Measurements from ENCODE around the gene RABGAP1L.

DNA sequence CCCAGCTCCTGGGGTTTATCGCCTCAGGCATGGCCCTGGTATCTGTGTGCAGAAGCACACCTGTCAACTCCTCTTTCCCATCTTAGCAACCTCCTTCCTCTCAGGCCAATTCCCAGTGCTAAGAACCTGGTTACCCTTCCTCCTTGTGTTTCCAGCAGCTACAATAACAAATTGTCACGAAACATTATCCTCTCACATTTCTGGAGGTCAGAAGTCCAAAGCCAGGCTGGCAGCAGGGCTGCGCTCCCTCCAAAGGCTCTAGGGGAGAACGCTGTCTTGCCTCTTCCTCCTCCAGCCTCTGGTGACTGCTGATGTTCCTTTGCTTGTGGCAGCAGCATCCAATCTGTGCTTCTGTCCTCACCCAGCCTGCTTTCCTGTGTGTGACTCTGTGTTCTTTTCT lies 874.6 kb downstream of the RABGAP1L start:
- TF ChIP-seq, protein P1, sequence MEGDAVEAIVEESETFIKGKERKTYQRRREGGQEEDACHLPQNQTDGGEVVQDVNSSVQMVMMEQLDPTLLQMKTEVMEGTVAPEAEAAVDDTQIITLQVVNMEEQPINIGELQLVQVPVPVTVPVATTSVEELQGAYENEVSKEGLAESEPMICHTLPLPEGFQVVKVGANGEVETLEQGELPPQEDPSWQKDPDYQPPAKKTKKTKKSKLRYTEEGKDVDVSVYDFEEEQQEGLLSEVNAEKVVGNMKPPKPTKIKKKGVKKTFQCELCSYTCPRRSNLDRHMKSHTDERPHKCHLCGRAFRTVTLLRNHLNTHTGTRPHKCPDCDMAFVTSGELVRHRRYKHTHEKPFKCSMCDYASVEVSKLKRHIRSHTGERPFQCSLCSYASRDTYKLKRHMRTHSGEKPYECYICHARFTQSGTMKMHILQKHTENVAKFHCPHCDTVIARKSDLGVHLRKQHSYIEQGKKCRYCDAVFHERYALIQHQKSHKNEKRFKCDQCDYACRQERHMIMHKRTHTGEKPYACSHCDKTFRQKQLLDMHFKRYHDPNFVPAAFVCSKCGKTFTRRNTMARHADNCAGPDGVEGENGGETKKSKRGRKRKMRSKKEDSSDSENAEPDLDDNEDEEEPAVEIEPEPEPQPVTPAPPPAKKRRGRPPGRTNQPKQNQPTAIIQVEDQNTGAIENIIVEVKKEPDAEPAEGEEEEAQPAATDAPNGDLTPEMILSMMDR (IDR thresholded peaks at IDR 0.05): no peak
- no peak for TF ChIP-seq CBFB (CRISPR knock-in tag; IDR thresholded peaks at IDR 0.05; ENCODE audit: low read depth)
- TF ChIP-seq, protein P2, sequence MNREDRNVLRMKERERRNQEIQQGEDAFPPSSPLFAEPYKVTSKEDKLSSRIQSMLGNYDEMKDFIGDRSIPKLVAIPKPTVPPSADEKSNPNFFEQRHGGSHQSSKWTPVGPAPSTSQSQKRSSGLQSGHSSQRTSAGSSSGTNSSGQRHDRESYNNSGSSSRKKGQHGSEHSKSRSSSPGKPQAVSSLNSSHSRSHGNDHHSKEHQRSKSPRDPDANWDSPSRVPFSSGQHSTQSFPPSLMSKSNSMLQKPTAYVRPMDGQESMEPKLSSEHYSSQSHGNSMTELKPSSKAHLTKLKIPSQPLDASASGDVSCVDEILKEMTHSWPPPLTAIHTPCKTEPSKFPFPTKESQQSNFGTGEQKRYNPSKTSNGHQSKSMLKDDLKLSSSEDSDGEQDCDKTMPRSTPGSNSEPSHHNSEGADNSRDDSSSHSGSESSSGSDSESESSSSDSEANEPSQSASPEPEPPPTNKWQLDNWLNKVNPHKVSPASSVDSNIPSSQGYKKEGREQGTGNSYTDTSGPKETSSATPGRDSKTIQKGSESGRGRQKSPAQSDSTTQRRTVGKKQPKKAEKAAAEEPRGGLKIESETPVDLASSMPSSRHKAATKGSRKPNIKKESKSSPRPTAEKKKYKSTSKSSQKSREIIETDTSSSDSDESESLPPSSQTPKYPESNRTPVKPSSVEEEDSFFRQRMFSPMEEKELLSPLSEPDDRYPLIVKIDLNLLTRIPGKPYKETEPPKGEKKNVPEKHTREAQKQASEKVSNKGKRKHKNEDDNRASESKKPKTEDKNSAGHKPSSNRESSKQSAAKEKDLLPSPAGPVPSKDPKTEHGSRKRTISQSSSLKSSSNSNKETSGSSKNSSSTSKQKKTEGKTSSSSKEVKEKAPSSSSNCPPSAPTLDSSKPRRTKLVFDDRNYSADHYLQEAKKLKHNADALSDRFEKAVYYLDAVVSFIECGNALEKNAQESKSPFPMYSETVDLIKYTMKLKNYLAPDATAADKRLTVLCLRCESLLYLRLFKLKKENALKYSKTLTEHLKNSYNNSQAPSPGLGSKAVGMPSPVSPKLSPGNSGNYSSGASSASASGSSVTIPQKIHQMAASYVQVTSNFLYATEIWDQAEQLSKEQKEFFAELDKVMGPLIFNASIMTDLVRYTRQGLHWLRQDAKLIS (CRISPR knock-in tag; IDR thresholded peaks at IDR 0.05; ENCODE audit: borderline replicate concordance): no peak
- TF ChIP-seq, protein P3, sequence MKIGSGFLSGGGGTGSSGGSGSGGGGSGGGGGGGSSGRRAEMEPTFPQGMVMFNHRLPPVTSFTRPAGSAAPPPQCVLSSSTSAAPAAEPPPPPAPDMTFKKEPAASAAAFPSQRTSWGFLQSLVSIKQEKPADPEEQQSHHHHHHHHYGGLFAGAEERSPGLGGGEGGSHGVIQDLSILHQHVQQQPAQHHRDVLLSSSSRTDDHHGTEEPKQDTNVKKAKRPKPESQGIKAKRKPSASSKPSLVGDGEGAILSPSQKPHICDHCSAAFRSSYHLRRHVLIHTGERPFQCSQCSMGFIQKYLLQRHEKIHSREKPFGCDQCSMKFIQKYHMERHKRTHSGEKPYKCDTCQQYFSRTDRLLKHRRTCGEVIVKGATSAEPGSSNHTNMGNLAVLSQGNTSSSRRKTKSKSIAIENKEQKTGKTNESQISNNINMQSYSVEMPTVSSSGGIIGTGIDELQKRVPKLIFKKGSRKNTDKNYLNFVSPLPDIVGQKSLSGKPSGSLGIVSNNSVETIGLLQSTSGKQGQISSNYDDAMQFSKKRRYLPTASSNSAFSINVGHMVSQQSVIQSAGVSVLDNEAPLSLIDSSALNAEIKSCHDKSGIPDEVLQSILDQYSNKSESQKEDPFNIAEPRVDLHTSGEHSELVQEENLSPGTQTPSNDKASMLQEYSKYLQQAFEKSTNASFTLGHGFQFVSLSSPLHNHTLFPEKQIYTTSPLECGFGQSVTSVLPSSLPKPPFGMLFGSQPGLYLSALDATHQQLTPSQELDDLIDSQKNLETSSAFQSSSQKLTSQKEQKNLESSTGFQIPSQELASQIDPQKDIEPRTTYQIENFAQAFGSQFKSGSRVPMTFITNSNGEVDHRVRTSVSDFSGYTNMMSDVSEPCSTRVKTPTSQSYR (CRISPR knock-in tag; IDR thresholded peaks at IDR 0.05): no peak
- TF ChIP-seq, protein P4, sequence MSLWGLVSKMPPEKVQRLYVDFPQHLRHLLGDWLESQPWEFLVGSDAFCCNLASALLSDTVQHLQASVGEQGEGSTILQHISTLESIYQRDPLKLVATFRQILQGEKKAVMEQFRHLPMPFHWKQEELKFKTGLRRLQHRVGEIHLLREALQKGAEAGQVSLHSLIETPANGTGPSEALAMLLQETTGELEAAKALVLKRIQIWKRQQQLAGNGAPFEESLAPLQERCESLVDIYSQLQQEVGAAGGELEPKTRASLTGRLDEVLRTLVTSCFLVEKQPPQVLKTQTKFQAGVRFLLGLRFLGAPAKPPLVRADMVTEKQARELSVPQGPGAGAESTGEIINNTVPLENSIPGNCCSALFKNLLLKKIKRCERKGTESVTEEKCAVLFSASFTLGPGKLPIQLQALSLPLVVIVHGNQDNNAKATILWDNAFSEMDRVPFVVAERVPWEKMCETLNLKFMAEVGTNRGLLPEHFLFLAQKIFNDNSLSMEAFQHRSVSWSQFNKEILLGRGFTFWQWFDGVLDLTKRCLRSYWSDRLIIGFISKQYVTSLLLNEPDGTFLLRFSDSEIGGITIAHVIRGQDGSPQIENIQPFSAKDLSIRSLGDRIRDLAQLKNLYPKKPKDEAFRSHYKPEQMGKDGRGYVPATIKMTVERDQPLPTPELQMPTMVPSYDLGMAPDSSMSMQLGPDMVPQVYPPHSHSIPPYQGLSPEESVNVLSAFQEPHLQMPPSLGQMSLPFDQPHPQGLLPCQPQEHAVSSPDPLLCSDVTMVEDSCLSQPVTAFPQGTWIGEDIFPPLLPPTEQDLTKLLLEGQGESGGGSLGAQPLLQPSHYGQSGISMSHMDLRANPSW (CRISPR knock-in tag; conservative IDR thresholded peaks at IDR 0.05; ENCODE audit: low read depth): no peak
- TF ChIP-seq, protein P5, sequence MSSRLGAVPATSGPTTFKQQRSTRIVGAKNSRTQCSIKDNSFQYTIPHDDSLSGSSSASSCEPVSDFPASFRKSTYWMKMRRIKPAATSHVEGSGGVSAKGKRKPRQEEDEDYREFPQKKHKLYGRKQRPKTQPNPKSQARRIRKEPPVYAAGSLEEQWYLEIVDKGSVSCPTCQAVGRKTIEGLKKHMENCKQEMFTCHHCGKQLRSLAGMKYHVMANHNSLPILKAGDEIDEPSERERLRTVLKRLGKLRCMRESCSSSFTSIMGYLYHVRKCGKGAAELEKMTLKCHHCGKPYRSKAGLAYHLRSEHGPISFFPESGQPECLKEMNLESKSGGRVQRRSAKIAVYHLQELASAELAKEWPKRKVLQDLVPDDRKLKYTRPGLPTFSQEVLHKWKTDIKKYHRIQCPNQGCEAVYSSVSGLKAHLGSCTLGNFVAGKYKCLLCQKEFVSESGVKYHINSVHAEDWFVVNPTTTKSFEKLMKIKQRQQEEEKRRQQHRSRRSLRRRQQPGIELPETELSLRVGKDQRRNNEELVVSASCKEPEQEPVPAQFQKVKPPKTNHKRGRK (CRISPR knock-in tag; IDR thresholded peaks at IDR 0.05; ENCODE audit: borderline replicate concordance): no peak
- no peak for TF ChIP-seq JUN (CRISPR knock-in tag; IDR thresholded peaks at IDR 0.05)
